ENCODE results near the gene RPS21.
A peak's percentile ranks its signal among the peaks of the same experiment; 100 is the strongest.
"Not testable (repeated sequence)": the region's sequence is repeated elsewhere in the genome, so short reads cannot be mapped to it uniquely, and the experiment has no call there.

RPS21 gene

DNA sequence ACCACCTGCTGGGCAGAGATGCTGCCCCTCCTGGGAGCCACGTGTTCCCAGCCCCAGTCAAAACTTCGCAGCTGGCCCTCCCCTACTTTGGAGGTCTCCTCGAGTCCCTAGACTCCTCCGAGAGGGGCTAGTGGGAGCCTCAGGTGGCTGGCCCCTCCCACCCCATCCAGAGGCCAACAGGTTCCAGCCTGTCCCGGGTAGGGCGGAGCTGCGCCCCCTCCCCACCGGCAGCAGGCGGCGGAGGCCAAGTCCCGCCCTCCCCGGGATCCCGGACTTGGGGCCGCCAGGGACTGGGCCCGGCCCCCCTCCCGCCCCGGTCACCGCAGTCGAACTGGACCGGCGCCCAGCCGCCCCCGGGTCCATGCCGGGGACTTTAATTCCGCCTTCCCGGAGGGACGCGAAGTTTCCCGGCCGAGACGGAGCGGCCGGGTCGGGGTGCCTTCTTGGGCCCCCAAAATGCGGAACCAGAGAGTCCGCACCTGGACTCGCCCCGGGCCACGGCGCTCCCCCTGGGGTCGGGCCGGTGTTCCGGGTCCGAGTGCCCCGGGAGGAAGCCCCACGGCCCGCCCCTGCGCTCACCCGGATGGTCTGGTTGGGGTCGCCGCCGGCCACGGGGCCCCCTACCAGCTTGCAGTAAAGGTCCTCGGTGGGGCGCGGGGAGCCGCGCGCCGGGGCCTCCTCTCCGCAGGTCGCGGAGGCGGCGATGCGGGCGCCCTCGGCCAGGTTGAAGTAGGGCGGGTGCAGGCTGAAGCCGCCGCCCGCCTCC lies 20.4 kb upstream of the RPS21 start:
- no peak for DNase-seq

DNA sequence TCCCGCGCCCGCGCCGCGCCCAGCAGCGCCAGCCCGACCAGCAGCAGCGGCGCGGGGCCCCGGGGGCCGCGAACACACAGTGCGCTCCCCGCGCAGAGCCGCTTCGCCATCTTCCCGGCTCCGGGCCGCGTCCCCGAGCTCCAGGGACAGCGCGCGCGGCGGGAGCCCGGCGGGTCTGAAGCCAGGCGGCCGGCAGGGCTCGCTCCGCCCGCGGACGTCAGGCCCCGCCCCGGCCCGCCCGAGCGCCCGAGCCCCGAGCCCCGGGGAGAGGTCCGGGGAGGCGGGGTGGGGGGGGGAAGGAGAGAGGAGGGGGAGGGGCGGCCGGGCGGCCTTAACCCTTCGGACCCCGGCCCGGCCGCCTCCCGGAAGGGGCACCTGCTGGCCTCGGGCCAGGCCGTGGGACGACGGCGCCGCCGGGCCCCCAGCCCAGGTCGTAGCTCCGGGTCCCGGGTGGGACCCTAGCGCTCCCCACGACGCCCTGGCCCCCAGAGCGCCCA lies 19.7 kb upstream of the RPS21 start, which contains the start of gene LAMA5:
TSS of gene LAMA5 (minus strand) at position 177 of the 497 bp plus-strand sequence. CDS start at position 110, 67 bp downstream.
- DNase-seq: peak in 1 of 2 experiments; percentile 67

DNA sequence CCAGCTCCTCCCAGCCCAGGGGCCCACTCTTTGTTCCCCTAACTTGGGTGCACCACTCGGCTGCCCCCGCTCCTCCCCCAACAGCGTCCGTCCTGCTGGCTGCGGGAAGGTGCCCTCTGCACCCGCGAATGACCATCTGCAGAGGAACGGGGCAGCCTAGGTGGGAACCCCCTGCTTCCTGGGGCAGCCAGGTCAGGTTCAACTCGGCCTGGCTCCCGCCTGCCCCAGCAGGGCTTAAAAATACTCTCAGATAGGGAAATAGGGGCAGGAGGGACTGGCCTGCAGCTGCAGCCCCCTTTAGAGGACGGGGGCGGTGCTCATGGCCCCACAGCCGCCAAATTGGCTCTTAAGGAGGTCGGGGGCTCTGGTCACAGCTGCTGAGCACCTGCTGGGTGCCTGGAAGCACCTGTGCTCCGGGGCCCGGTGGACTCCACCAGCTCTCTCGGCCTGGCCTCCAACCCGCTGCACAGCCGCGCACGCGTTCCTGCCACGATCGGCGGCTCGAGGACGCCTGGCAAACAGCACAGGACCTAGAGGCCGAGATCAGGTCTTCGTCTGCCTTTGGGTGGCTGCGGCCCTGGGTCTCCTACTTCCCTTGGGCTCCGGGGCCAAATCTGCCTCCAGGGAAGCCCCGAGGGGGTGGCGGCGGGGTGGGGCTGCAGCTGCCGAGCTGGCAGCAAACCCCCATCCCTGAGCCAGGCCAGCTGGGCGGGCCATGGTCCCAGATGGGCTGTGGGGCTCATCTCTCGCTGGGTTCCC lies 19.1 kb upstream of the RPS21 start:
- peak in 1 of 2 experiments; percentile 37 for DNase-seq

DNA sequence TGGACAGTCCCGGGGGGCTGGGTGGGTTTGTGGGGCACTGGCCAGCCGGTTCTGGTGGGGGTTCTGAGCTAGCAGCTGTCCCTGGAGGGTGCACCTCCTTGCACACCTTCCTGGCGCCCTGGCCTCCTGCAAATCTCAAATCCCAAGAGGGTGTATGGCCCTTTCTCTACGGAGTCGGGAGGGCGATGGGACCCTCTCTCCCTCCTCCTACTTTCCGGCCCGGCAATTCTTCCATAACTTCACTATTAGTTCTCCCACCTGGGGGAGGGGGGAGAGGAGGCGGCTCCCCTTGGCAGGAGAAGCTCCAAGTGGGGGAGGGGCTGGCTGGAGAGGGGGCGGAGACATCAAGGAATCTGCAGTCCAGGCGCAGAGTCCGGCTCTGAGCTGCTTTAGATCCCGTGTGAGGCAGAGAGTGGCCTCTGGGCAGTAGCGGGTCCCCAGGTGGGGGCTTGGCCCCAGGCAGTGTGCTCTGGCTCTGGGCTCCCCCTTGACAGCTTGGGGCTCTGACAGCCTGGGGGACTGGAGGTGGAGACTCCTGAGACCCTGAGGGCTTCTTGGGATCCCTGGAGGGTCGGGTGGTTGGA lies 18.4 kb upstream of the RPS21 start:
- peak in 1 of 2 experiments; percentile 31 for DNase-seq

DNA sequence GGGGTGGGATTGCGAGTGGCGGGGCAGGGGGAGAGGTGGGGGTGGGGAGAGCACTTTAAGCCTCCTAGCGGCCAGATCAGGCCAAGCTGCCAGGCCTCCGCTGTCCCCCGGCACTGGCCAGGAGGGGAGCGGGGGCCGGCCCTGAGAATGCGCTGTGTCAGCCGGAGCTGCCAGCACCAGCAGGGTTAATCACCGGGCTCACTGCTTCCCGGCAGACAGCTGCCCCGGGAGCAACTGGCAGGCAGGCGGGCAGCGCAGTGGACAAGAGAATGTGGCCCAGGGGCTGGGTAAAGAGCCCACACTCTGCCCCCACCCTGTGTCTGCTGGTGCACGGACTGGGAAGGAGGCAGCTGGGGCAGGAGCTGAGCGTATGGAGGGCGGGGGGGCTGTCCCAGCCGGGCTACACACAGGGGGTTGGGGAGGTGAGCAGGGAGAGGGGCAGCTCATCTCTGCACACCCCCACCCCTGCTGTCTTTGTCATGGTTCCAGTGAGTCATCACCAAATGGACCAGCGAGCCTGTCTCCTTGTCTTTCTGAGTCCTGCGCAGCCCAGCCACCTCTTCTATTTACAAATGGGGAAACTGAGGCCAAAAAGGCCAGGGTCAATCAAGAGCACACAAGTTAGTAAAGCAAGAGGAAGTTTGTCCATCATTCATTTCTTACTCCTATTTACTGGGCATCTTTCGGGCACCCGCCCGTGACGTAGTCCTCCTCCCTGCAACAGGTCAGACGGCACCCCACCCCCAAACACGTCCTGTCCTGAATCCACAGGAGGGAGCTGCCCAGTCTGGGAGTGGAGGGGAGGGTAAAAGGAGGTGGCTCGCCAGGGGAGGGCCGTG lies 17.7 kb upstream of the RPS21 start:
- no peak for DNase-seq

DNA sequence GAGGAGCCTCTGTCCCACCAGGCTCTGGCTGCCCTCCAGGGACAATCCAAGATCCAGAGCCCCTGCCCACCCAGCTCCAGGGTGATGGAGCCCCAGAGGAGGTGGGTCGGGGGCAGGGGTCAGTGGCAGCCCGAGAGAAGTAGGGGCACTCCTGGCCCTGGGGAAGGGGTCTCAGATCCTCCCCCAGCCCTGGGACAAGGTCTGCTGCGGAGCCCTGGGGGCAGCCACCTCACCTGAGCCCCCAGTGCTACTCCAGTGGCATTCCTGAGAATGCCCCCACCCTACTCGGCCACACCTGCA lies 17.1 kb upstream of the RPS21 start:
- no peak for DNase-seq

DNA sequence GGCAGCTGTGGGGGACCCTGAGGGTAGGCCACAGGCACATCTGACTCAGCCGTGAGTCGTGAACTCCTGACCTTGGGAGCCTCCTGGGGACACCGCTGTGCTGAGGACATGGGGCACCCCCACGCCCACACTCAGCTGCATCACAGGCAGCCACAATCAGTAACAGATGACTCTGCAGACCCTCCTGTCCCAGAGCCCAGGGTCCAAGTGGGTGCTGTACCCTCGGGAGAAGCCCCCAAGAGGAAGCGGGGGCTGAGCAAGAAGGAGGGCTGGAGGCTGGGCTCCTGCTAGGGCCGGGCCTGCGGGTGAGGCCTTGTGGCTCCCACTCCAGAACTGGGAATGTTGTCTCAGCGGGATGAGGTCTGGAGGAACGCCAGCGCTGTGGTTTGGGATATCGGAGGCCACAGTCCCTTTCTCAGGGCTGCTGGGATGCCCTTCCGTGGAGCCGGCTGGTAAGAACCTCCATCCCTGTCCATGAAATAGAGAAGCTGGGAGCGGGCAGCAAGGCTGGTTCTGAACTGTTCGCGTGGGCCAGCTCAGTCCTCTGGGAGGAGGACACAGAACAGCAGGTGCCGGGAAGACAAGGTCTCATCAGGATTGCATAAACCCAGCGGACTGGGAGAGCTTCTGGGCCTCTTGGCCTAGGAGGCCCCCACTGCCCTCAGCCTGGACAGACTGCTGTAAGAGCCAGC lies 16.6 kb upstream of the RPS21 start:
- DNase-seq: no peak

DNA sequence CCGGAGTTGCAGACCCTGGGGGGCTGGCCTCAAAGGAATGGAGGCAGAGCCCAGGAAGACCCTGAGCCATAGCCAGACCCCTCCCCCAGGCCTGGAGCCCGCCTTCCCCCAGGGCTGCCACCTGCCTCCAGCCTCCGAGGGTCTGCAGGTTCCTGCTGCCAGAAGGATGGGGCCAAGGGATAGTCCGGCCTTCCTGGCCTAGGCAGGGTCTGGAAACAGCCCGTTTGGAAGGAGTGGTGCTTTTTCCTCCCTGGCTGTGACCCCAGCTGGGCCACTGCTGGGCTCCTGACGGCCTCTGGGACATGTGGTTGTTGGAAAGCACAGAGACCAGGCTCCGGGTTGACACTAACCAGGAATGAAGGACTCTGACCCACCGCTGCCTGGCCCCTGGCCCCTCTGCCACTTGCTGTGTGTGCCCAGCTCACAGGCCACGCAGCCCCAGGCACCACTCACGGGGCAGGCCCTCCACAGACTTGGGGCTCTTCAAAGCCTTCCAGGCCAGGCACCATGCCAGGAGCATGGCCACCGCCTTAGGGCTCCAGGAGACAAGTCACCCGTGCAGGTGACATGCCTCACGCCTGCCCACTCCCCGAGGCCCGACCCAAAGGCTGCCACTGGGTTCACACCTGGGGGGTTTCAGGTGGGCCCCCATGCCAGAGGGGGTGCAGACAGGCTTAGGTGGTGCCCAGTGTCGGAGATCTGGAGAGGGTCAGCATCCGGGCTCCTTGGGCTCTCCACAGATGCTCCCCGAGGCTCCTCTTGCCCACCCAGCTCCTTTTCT lies 15.9 kb upstream of the RPS21 start:
- no peak for DNase-seq

DNA sequence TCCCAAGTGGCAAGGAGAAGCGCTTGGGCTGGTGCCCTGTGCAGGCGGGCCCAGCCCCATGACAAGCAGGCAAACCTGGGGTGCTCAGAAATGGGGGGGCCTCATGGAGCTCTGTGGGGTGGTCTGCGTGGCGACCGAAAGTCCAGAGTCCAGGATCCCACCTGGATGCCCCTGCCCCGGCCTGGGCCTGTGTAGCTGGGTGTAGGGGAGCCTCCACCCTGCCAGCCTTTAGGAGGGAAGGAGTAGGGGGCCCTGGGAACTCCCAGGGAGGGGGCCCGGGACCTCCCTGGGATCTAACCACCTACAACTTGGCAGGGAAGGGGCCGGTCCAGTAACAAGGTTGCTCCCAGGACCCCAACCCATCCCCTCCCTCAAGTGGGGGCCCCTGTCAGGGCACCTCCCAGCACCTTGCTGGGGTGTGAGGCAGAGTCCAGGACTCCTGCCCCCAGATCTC lies 15.3 kb upstream of the RPS21 start:
- no peak for DNase-seq

DNA sequence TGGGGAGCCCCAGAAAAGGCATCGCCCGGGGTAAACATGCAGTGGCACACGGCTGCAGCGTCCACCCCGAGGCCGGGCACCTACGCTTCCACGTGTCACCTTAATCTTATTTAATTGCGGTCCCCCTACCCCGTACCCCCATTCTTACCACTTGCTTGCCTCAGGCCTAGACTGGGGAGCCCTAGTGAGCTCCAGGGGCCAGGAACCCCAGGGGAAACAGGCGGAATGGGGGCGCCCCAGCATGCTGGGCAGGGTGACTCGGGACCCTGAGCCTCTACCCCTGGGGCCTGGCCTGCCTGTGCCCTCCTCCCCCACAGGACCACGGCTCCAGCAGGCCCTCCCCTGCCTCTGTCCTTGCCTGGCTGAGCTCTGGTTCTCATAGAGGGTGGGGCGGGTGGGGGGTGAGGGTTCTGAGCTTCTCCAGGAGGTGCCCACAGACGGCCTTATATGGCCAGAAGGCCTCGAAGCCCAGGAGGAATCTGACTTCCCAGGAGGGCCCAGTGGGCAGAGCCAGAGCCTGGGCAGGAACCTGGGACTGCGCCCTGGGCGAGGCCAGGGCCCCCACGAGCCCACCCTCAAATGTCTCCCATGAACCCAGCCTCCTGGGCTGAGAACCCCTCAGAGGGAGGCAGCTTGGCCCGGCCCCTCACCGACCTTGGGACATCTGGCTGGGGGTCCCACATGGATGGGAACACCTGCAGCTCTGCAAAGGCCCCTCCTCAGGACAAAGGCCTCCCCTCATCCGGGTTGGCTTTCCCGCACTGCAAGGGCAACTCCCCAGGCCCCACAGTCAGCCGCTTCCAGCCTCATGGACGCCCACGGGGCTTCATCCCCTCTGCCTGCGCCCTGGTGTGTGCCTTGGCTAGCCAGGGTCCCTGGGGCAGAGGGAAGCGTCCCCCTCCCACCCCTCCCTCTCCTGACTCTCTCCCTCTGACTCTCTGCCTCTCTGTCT lies 14.6 kb upstream of the RPS21 start:
- no peak for DNase-seq

DNA sequence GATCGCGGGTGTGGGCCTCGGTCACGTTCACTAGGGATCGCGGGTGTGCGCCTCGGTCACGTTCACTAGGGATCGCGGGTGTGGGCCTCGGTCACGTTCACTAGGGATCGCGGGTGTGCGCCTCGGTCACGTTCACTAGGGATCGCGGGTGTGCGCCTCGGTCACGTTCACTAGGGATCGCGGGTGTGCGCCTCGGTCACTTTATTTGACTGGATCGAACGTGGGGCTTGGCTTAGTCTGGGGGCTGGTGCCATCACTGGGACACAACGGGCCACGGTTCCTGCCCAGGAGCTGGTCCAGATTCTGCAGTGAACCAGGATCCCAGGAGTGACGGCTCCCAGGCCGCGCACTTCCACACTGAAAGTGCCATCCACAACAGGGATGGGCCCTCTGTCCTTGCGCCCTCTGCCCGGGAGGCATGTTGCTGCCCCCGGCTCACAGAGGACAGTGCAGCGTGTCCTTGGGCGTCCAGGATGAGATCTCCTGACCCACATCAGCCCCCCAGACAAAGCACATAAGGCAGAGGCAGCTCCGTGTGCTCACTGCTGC lies 13.2 kb upstream of the RPS21 start:
- not testable (repeated sequence) for DNase-seq

DNA sequence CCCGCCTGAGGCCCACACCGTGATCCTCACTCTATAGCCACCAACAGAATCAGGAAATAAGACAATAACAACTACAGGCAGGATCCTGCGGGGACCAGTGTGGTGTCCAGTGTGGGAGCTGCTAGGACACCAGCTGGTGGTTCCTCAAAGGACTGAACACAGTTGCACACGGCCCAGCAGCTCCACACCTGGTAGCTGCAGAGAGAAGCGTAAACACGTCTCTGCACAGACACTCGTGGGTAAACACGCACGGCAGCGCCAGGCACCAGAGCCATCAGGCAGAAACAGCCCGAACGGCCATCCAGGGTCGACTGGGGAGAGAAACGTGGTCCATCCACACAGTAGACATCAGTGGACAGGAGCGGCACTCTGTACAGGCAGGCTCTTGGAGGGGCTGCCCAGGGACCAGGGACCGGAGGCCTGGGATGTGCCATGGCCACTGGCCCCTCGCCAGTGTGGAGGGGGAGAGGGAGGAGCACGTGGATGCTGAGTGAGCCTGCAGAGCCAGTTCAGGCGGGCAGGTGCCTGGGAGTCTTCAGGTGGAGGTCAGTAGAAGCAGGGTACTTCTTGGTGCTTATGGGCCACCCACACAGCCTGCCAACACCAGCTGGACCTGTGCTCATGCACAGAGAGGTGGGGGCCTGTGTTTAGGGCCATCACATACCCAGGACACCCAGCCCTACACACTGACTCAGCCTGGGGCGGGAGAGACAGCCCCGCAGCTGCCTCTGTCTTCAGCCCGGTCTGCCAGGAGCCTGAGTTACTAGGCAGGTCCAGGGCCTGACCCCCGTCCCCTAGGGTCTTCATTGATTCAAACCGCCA lies 12.4 kb upstream of the RPS21 start:
- DNase-seq: no peak

DNA sequence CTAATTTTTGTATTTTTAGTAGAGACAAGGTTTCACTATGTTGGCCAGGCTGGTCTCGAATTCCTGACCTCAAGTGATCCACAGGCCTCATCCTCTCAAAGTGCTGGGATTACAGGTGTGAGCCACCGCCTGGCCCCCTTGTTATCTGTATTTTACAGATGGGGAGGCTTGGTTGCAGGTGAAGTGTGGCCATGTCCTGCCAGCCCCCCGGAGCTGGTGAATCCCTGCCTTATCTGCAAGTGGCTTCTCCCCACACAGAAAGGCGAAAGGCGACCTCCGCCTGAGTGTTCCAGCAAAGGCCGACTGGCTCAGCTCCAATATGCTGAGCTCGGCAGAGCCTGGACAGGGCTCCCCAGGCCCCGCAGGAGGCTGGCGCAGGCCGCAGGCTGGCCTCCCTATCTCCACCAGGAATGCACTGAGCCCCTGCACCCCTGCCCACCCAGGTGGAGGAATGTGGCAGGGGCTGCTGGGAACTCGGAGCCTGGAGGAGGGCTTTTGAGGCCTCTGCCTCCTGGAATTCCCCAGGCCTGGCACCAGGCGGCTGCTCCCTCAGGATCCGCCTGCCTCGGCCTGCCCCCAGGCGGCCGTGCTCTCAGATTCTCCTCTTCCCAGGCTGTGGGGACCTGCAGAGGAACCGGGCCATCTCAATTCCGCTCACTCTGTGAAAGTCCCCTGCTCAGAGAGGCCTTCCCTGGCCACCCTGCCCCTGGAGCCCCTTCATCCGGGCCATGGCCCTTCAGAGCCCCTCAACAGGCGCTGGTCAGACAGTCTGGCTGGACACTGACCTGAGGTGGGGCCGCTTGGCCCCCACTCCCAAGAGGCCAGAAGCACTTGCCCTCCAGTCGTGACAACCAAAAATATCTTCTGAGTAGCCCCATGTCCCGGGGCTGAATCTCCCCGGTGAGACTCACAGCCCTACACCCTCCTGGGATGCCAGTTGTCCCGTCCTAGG lies 10.5 kb upstream of the RPS21 start:
- DNase-seq: no peak

DNA sequence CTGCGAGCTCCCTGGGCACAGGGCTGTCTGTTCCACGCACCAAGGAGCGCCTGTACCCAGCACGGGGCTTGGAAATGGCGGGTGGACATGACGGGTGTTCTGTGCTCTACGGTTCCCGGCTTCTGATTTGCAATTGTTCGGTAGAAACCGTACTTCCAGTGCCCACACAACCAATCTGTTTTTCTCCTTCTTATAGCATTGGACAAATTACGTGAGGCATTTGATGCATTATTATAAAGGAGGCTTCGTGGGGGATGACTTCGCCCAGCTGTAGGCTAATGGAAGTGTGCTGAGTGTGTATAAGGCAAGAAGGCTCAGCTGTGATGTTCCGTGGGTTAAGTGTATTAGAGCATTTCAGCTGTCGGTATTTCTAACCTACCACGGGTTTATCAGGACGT lies 9.8 kb upstream of the RPS21 start:
- DNase-seq: no peak

DNA sequence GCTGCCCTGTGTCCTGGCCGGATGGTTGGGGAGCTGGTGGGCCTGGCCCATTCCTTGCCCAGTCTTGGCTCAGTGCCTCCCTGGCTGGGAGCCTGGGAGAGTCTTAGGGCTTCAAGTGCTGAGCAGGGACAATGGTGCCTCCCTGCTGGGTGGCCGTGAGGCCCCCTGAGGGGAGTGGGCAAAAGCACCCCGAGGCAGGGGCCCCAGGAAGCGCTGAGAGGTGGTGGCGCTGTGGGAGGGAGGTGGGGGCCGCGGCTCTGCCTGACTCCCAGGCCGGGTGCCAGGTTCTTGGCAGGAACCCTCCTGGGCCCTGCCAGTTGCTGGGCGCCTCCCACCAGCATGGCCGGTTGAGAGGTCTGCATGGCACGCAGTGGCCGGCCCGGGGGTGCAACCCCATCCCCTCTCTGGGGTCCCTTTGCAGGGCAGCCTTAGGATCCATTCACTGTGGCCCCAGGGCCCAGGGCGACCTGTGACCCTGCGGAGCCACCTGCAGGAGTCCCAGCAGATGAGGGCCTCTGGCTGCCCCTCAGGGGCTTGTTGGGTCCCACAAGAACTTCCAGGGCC lies 9.2 kb upstream of the RPS21 start:
- DNase-seq: no peak

DNA sequence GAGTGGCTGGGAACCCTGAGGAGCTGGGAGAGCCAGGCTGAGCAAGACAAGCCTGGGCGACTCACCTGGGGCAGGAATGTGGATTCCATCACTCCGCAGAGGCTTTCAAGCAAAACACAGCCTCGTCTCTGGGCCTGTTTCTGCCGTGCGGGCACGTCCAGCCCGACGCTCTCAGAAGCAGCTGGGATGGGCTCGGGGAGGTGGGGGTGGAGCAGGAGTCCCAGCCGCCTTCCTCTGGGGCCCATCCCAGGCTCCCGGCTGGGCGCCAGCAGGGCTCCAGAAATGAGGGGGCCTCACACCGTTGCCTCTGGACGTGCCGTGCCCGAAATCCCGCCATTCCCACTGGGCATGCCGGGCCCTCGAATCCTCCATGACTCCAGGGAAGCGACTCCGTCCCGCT lies 8.7 kb upstream of the RPS21 start:
- DNase-seq: no peak

DNA sequence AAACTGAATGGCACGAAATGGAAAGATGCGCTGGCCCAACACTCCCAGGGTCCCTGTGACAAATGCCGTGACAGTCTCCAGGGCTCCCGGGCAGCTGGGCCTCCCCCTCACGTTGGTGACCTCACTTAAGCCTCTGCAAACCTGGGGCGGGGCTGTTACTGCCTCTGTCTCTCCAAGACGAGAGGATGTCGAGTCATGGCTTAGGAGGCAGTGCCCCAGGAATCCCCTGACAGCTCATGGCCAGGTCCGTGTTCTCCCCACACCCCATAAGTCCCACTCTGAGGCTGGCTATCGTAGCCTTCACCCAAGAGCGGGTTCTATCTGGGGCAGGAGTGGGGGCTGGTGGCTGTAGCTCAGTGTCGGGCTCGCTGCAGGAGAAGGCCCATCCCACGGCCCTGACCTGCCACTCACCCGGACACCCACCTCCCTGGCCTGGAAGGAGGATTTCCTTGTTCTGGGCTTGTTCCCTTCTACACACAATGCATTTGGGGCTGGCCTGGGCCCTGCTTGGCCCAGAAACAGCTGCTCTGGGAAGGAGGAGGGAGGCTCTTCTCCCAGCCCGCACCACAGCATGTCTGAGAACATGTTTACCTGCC lies 5.6 kb upstream of the RPS21 start:
- no peak for DNase-seq
